Mesodermal cell (in vitro differentiated cells): Measurements from ENCODE around the gene UBC.
A peak's percentile ranks its signal among the peaks of the same experiment; 100 is the strongest.

Experiments used
- H3K27ac ChIP-seq: 2 replicates; pipeline ENCODE4 v1.7.0; 2013; ENCODE audit warnings: mild to moderate bottlenecking, low read depth, low read length, moderate library complexity; ENCODE audit not compliant: severe bottlenecking
- H3K36me3 ChIP-seq: 2 replicates; pipeline ENCODE4 v1.7.1; 2013; ENCODE audit warnings: mild to moderate bottlenecking, low read length, moderate library complexity; ENCODE audit not compliant: control insufficient read depth, insufficient read depth
- H3K4me1 ChIP-seq: one replicate; pipeline ENCODE4 v1.7.1; 2013; ENCODE audit warnings: mild to moderate bottlenecking, low read length; ENCODE audit not compliant: insufficient read depth, control insufficient read depth, poor library complexity, severe bottlenecking
- H3K4me3 ChIP-seq: 2 replicates; pipeline ENCODE4 v1.7.0; 2013; ENCODE audit warnings: low read length, control low read depth, mild to moderate bottlenecking; ENCODE audit not compliant: insufficient read depth, poor library complexity, severe bottlenecking; ENCODE audit errors: extremely low read depth
- H3K9me3 ChIP-seq: 2 replicates; pipeline ENCODE4 v1.7.1; 2013; ENCODE audit warnings: mild to moderate bottlenecking, low read length, moderate library complexity; ENCODE audit not compliant: control insufficient read depth
- WGBS, 2 experiments: methylation state at CpG; one replicate each; pipeline ENCODE4 v1.1.5; 2013; ENCODE audit warnings: missing lambda C conversion rate in 2 of 2; ENCODE audit not compliant: insufficient coverage in 2 of 2; 5-methylcytosine and 5-hydroxymethylcytosine counted together

UBC gene

DNA sequence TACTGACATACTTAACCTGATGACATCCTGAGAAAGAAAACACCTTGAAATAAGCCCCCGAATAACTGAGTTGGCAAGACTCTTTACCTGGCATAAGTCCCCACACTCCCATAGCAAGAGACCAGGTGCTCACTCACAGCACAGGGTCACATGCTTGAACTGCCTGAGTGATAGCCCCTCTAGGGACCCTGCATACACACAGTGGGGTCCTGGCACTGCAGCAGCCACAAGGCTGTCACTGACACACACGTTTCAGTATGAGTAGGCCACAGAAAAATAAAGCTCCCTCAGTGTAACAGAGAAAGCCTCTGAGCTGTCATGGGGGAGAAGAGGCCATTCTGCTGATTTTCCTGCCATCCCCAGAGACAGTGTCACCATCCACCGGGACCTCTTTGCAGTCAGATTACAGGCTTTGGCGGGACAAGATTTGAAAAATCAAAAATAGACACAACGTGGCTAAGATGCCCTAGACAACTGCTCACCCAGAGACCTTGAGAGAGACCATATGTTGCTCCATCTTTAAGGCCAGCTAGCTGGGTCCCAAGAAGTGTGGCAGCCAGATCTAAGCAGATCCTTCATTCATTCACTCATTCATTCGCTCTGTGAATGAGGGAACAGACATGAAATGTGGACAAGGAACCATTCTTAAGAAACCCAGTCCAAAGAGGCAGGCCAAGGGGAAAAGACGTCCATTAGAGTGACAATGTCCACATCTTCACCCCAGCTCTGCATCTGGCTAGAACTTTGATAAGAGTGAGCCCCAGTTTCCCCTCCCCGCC lies 52.4 kb downstream of the UBC start:
- 95 to 98% methylated on average over 5 to 7 of the region's 8 CpGs for WGBS, 2 experiments
- peak overlapping the region; percentile 61 for H3K4me3 ChIP-seq
- no peak overlapping the region for H3K27ac ChIP-seq
- no peaks in the 10 kb centered on the region for H3K9me3 ChIP-seq
- peaks cover 17% of the 10 kb centered on the region for H3K36me3 ChIP-seq
- H3K4me1 ChIP-seq, result peaks cover 13% of the 10 kb centered on the region
